Inflammatory macrophage treated with lipopolysaccharide for 4 hours (primary cell): ENCODE data around the gene MAN2B1.
"Not testable (repeated sequence)": the region's sequence is repeated elsewhere in the genome, so short reads cannot be mapped to it uniquely, and the experiment has no call there.

Experiments
- DNase-seq: peaks from one replicate; pipeline ENCODE4 v3.0.0-alpha.2; 2020

The MAN2B1 gene

GRCh38 chr19:12656899-12657571, 9.5 kb downstream of the MAN2B1 start:
- DNase-seq = no peak

GRCh38 chr19:12655546-12655945, 11.0 kb downstream of the MAN2B1 start:
- DNase-seq = no peak

GRCh38 chr19:12652219-12652618, 14.3 kb downstream of the MAN2B1 start:
- DNase-seq = no peak

GRCh38 chr19:12649941-12650340, 16.6 kb downstream of the MAN2B1 start:
- no peak for DNase-seq

GRCh38 chr19:12648088-12648487, 18.5 kb downstream of the MAN2B1 start:
- no peak for DNase-seq

- DNase-seq = peak; percentile 50
Observed at GRCh38 chr19:12647490-12648071, 19.0 kb downstream of the MAN2B1 start.

GRCh38 chr19:12647047-12647446, 19.5 kb downstream of the MAN2B1 start:
- no peak for DNase-seq

- DNase-seq = no peak
Observed at GRCh38 chr19:12646551-12646950, 20.0 kb downstream of the MAN2B1 start.

GRCh38 chr19:12643716-12644115, 22.8 kb downstream of the MAN2B1 start:
- not testable (repeated sequence) for DNase-seq

- DNase-seq = no peak
Observed at GRCh38 chr19:12642506-12642905, 24.0 kb downstream of the MAN2B1 start.

- no peak for DNase-seq
Observed at GRCh38 chr19:12641456-12641855, 25.1 kb downstream of the MAN2B1 start.

- peak; percentile 86 for DNase-seq
Observed at GRCh38 chr19:12639901-12640613, 26.5 kb downstream of the MAN2B1 start.

GRCh38 chr19:12638611-12639182, 27.8 kb downstream of the MAN2B1 start:
- no peak for DNase-seq

GRCh38 chr19:12636631-12637030, 29.9 kb downstream of the MAN2B1 start:
- DNase-seq = no peak

- DNase-seq = no peak
Observed at GRCh38 chr19:12629215-12629614, 37.3 kb downstream of the MAN2B1 start.

- DNase-seq = no peak
Observed at GRCh38 chr19:12628040-12629022, 38.2 kb downstream of the MAN2B1 start.

- no peak for DNase-seq
Observed at GRCh38 chr19:12626958-12627357, 39.6 kb downstream of the MAN2B1 start.

GRCh38 chr19:12623361-12624031, 43.0 kb downstream of the MAN2B1 start:
- no peak for DNase-seq

- peak; percentile 61 for DNase-seq
Observed at GRCh38 chr19:12621253-12622024, 45.1 kb downstream of the MAN2B1 start.

- no peak for DNase-seq
Observed at GRCh38 chr19:12617646-12618045, 48.9 kb downstream of the MAN2B1 start.

- DNase-seq = peak; percentile 24
Observed at GRCh38 chr19:12611361-12611699, 55.2 kb downstream of the MAN2B1 start.
